NOMO-1 (cell line): Measurements from ENCODE around the gene FRMD5.
A peak's percentile ranks its signal among the peaks of the same experiment; 100 is the strongest.
"Not testable (repeated sequence)": the region's sequence is repeated elsewhere in the genome, so short reads cannot be mapped to it uniquely, and the experiment has no call there.

Experiments used
- DNase-seq, 2 experiments: peaks; one replicate each; lab custom pipeline; 2025; ENCODE audit not compliant: unreplicated experiment in 2 of 2; lab: John Stamatoyannopoulos, UW

The FRMD5 gene

GRCh38 chr15:43868406-43868805 is 326.7 kb downstream of the FRMD5 start:
- DNase-seq = peak in 1 of 2 experiments; percentile 62

GRCh38 chr15:43867096-43867495 is 328.0 kb downstream of the FRMD5 start:
- no peak for DNase-seq

GRCh38 chr15:43866636-43867035 is 328.4 kb downstream of the FRMD5 start:
- DNase-seq = not testable (repeated sequence)

- no peak for DNase-seq
Observed at GRCh38 chr15:43859546-43859945, 335.5 kb downstream of the FRMD5 start.

- DNase-seq = no peak
Observed at GRCh38 chr15:43854801-43855200, 340.3 kb downstream of the FRMD5 start.

GRCh38 chr15:43852607-43853006 is 342.5 kb downstream of the FRMD5 start:
- DNase-seq = no peak

GRCh38 chr15:43851251-43851650 is 343.8 kb downstream of the FRMD5 start:
- DNase-seq = no peak

GRCh38 chr15:43845421-43845820 is 349.6 kb downstream of the FRMD5 start:
- no peak for DNase-seq

- DNase-seq = not testable (repeated sequence)
Observed at GRCh38 chr15:43832485-43832884, 362.6 kb downstream of the FRMD5 start.

GRCh38 chr15:43831519-43832052 is 363.5 kb downstream of the FRMD5 start:
- DNase-seq = not testable (repeated sequence)

- DNase-seq = not testable (repeated sequence)
Observed at GRCh38 chr15:43830691-43831275, 364.3 kb downstream of the FRMD5 start.

GRCh38 chr15:43829951-43830540 is 365.0 kb downstream of the FRMD5 start:
- not testable (repeated sequence) for DNase-seq

GRCh38 chr15:43828061-43828657 is 366.9 kb downstream of the FRMD5 start:
- DNase-seq = peak in 1 of 2 experiments; percentile 11

- DNase-seq = peak; percentile 72 to 92
Observed at GRCh38 chr15:43826508-43827341, 368.3 kb downstream of the FRMD5 start, which contains the start of gene WDR76. Gene WDR76, plus strand, starts transcription at chr15:43827002. Its CDS starts 31 bp downstream, at chr15:43827033.

GRCh38 chr15:43826029-43826507 is 369.0 kb downstream of the FRMD5 start:
- DNase-seq = no peak

GRCh38 chr15:43825305-43825704 is 369.8 kb downstream of the FRMD5 start:
- not testable (repeated sequence) for DNase-seq

GRCh38 chr15:43824302-43825246 is 370.5 kb downstream of the FRMD5 start, which contains the start of gene MFAP1:
Gene MFAP1, minus strand, starts transcription at chr15:43824690. Its CDS starts 121 bp downstream, at chr15:43824569.
- peak; percentile 96 to 97 for DNase-seq

GRCh38 chr15:43821505-43821904 is 373.6 kb downstream of the FRMD5 start:
- DNase-seq = no peak
